Measurements from ENCODE around the gene MOB3A.

Gene MOB3A

GRCh38 chr19:2048104-2048958 lies 47.8 kb downstream of the MOB3A start:
- no peak for DNase-seq (ENCODE audit: extremely low spot score)
- ChIA-PET POLR2A (interaction anchor here (0.9 to 1.4 kb wide), 3 partner anchors 11 to 13 kb away, joined by 4 to 10 read pairs (median 6); no protein-coding TSS in a partner anchor), CTCF (no interaction called here)
- TF ChIP-seq, protein P1, sequence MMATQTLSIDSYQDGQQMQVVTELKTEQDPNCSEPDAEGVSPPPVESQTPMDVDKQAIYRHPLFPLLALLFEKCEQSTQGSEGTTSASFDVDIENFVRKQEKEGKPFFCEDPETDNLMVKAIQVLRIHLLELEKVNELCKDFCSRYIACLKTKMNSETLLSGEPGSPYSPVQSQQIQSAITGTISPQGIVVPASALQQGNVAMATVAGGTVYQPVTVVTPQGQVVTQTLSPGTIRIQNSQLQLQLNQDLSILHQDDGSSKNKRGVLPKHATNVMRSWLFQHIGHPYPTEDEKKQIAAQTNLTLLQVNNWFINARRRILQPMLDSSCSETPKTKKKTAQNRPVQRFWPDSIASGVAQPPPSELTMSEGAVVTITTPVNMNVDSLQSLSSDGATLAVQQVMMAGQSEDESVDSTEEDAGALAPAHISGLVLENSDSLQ (IDR thresholded peaks at IDR 0.05), result no peak
- TF ChIP-seq LEF1 (IDR thresholded peaks at IDR 0.05; ENCODE audit: borderline replicate concordance) (no peak), ZNF384 (IDR thresholded peaks at IDR 0.05) (no peak), SP1 (IDR thresholded peaks at IDR 0.05) (no peak)

DNA sequence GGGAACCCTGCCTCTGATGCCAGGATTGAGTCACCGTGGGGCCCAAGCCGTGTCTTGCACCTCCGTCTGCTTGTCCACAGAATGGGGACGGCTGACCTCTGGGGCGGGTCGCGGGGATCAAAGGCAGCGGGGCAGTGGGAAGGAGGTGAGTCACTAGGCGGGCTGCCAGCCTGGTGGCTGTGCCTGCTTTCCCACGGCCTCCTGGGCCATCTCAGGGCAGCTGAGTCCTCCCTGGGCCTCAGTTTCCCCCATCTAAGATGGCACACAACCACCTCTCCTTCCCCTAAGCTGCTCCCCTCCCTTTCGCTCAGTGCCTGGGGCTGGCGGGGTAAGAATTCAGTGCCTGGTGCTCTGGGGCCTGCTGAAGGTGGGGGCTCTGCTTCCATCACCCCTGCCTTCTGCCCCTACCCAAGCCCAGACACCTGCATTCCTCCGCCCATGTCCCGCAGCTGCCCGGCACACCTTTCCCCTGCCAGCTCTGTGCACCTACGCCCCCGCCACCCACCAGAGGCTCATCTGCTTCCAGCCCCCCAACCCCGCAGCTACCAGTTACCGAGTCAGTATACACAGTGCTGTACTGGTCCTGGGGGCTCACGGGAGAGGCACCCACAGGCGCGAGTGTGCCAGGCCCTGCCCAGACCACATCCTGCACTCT lies 48.5 kb downstream of the MOB3A start:
- TF ChIP-seq ZNF384 (IDR thresholded peaks at IDR 0.05) (no peak), FOXK2 (IDR thresholded peaks at IDR 0.05) (no peak), CTBP1 (IDR thresholded peaks at IDR 0.05; ENCODE audit: borderline replicate concordance) (no peak), L3MBTL2 (conservative IDR thresholded peaks at IDR 0.05) (no peak), TARDBP (IDR thresholded peaks at IDR 0.05) (no peak), ARNT (IDR thresholded peaks at IDR 0.05) (no peak), HDGF (IDR thresholded peaks at IDR 0.05; ENCODE audit: borderline replicate concordance) (no peak), FOXM1 (IDR thresholded peaks at IDR 0.05; ENCODE audit: borderline replicate concordance) (no peak), SUZ12 (IDR thresholded peaks at IDR 0.05) (no peak)
- no peak for DNase-seq (ENCODE audit: extremely low spot score)
- ChIA-PET CTCF (no interaction called here), POLR2A (interaction anchor here (1.3 kb wide), 1 partner anchor 12 kb away, joined by 6 read pairs; no protein-coding TSS in a partner anchor)

GRCh38 chr19:2047076-2047448 lies 49.1 kb downstream of the MOB3A start:
- DNase-seq (ENCODE audit: extremely low spot score), result no peak
- ChIA-PET CTCF (no interaction called here), POLR2A (interaction anchor here (1.3 kb wide), 1 partner anchor 12 kb away, joined by 6 read pairs; no protein-coding TSS in a partner anchor)
- TF ChIP-seq NFRKB (IDR thresholded peaks at IDR 0.05) (no peak), LEF1 (IDR thresholded peaks at IDR 0.05; ENCODE audit: borderline replicate concordance) (no peak), SP1 (IDR thresholded peaks at IDR 0.05) (no peak), L3MBTL2 (conservative IDR thresholded peaks at IDR 0.05) (no peak), FOXK2 (IDR thresholded peaks at IDR 0.05) (no peak), ARNT (IDR thresholded peaks at IDR 0.05) (no peak), ELF4 (IDR thresholded peaks at IDR 0.05) (no peak), FOXA1 (IDR thresholded peaks at IDR 0.05) (no peak), HDGF (IDR thresholded peaks at IDR 0.05; ENCODE audit: borderline replicate concordance) (no peak), SUZ12 (IDR thresholded peaks at IDR 0.05) (no peak), BHLHE40 (IDR thresholded peaks at IDR 0.05; ENCODE audit: borderline replicate concordance) (no peak), FOXM1 (IDR thresholded peaks at IDR 0.05; ENCODE audit: borderline replicate concordance) (no peak), TARDBP (IDR thresholded peaks at IDR 0.05) (no peak)
- TF ChIP-seq, protein P1 (IDR thresholded peaks at IDR 0.05), result no peak

DNA sequence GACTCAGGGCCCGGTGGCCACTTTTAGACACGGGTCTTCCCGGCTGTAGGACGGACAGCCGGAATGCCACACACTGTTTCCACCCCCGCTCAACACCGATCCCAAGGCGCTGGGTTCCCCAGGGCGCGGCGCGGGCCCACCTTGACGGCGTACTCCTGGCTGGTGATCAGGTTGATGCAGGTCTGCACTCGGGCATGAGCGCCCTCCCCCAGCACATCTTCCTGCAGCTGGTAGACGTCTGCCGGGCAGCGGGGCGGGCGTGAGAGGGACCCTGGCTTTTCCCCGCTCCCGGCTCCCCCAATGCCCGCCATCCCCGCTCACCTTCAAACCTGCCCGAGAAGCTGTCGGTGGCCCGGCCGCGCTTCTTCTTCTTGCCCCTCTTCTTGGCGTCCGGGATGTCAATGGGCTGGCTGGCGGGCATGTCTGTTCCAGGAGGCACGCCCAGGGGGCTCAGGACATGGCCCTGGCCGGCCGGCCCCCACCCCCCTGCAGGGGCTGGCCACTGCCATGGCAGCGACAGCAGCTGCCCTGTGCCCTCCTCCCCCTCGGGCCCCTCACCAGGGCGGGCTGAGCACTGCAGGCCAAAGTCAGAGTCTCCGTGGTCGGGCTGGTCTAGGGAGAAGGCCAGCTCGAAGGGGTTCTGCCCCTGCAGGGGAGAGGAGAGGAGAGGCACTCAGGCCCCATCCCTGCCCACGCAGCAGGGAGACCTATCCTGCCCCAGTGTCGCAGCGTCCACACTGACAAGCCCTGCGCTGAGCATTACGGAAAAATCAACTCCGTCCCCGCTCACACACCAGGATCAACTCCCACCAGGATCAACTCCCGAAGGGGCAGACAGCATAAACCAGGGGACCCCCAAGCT lies 49.8 kb downstream of the MOB3A start:
- no peak for TF ChIP-seq ELF4 (IDR thresholded peaks at IDR 0.05)
- no peak for TF ChIP-seq SP1 (IDR thresholded peaks at IDR 0.05)
- no peak for TF ChIP-seq BHLHE40 (IDR thresholded peaks at IDR 0.05; ENCODE audit: borderline replicate concordance)
- TF ChIP-seq SUZ12 (IDR thresholded peaks at IDR 0.05), result no peak
- TF ChIP-seq FOXA1 (IDR thresholded peaks at IDR 0.05), result no peak
- TF ChIP-seq L3MBTL2 (conservative IDR thresholded peaks at IDR 0.05), result no peak
- no peak for TF ChIP-seq CTBP1 (IDR thresholded peaks at IDR 0.05; ENCODE audit: borderline replicate concordance)
- TF ChIP-seq, protein P1 (IDR thresholded peaks at IDR 0.05), result no peak
- TF ChIP-seq ZNF384 (IDR thresholded peaks at IDR 0.05), result no peak
- TF ChIP-seq FOXM1 (IDR thresholded peaks at IDR 0.05; ENCODE audit: borderline replicate concordance), result no peak
- no peak for TF ChIP-seq HDGF (IDR thresholded peaks at IDR 0.05; ENCODE audit: borderline replicate concordance)
- ChIA-PET CTCF (no interaction called here), POLR2A (no interaction called here)
- DNase-seq (ENCODE audit: extremely low spot score), result no peak

GRCh38 chr19:2045501-2046045 lies 50.6 kb downstream of the MOB3A start:
- no peak for DNase-seq (ENCODE audit: extremely low spot score)
- CTCF ChIA-PET, result no interaction called here
- TF ChIP-seq CTBP1 (IDR thresholded peaks at IDR 0.05; ENCODE audit: borderline replicate concordance) (no peak), HDGF (IDR thresholded peaks at IDR 0.05; ENCODE audit: borderline replicate concordance) (no peak), FOXA1 (IDR thresholded peaks at IDR 0.05) (no peak), LEF1 (IDR thresholded peaks at IDR 0.05; ENCODE audit: borderline replicate concordance) (no peak), FOXK2 (IDR thresholded peaks at IDR 0.05) (no peak), BHLHE40 (IDR thresholded peaks at IDR 0.05; ENCODE audit: borderline replicate concordance) (no peak), SP1 (IDR thresholded peaks at IDR 0.05) (no peak), FOXM1 (IDR thresholded peaks at IDR 0.05; ENCODE audit: borderline replicate concordance) (no peak), NFRKB (IDR thresholded peaks at IDR 0.05) (no peak)

More at GRCh38 chr19:2045501-2046045, 50.6 kb downstream of the MOB3A start:
- POLR2A ChIA-PET, result no interaction called here

Data from HEK293T (cell line).